Rectal smooth muscle tissue (tissue), 1 donor: ENCODE measurements around the gene XCR1.

Experiments
- H3K27ac ChIP-seq: one replicate; pipeline ENCODE4 v1.7.0; 2013; ENCODE audit warnings: low read depth, low read length, inconsistent platforms
- H3K27me3 ChIP-seq: one replicate; pipeline ENCODE4 v1.7.0; 2013; ENCODE audit warnings: low read length; ENCODE audit not compliant: control insufficient read depth, insufficient read depth
- H3K36me3 ChIP-seq: one replicate; pipeline ENCODE4 v1.7.0; 2013; ENCODE audit warnings: low read length; ENCODE audit not compliant: control insufficient read depth, insufficient read depth
- H3K4me1 ChIP-seq: one replicate; pipeline ENCODE4 v1.7.0; 2013; ENCODE audit warnings: low read length; ENCODE audit not compliant: control insufficient read depth, insufficient read depth
- H3K4me3 ChIP-seq: one replicate; pipeline ENCODE4 v1.7.0; 2013; ENCODE audit warnings: low read length
- H3K9ac ChIP-seq: one replicate; pipeline ENCODE4 v1.7.0; 2013; ENCODE audit warnings: low read length

The XCR1 gene

DNA sequence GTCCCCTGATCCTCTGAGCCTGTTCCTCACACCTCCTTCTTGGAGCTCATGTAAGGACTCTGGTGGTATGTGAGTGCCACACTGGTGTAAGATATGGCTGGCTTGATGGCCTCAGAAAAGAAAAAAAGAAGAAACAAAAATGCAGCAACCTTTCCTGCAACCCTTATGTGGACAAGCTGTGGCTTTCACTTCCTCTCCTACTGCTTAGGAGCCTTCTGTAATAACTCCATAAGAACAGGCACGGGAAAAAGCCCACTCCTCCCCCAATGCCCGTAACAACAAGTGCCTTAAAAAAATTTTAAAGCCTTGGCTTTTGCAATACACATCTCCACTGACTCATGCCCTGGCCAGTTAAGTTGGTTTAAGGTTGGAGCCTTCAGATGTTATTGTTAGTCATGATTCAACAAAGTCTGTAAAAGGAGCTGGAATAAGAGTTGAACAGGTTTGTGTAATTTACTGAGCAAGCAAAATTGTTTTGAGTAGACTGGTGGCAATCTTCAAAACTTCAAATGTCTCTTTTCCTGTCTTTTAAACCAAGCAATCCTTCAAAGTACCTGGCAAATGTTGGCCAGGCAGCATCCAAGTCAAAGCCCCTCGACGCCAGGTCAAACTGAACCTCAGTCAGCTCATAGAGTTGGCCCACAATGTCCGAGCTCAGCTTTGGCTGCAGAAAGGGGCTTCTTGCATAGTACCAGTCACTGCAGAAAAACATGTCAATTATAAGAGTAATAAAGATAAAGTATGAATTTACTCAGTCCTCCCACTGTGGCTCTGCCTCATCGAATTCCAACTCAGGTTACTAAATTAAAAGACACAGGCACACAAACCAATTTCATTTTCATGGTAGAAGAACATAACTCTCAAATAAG lies 54.5 kb downstream of the XCR1 start:
- no peaks in the 10 kb centered on the region for H3K27me3 ChIP-seq
- H3K4me1 ChIP-seq, result peaks cover 4% of the 10 kb centered on the region
- H3K36me3 ChIP-seq, result peaks cover 31% of the 10 kb centered on the region
- no peak overlapping the region for H3K4me3 ChIP-seq
- peak overlapping the region; percentile 83 for H3K27ac ChIP-seq
- H3K9ac ChIP-seq, result no peak overlapping the region

DNA sequence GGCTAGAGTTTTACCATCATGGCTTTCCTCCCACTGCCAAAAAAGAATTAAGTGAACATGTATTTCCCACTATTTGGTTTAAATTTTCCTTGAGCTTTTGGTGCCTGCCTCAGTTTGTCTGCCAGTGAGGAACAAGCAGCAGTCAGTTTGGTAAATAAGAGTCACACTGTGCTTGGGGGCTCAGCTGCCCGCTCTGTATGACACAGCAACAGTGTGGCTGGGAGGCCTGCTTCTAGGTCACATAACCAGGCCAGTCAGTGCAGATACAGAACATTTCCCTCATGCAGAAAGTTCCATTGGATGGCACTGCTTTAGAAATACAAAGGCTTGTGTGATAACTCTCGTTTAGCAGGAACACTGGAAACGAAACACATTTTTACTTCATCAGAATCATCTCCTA lies 57.3 kb downstream of the XCR1 start:
- Histone ChIP-seq H3K4me1 (peaks cover 10% of the 10 kb centered on the region), H3K4me3 (no peak overlapping the region), H3K36me3 (peaks cover 45% of the 10 kb centered on the region), H3K27ac (peak overlapping the region; percentile 24), H3K9ac (no peak overlapping the region), H3K27me3 (no peaks in the 10 kb centered on the region)

DNA sequence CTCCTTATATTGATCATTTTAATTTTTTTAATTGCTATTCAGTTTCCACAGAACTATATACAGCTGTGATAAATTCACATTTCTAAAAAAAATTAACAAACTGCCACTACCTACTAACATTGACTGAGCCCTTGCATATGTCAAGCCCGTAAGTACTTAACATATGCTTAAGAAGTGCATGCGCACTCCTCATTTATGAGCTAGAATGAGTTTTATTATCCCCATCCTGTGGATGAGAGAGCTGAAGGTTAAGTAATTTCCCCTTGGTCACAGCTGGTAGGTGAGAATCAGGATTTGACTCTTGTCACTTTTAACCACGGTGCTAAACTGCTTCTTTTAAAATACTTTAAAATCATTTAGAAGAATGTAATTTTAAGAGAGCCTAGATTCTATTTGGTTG lies 58.2 kb downstream of the XCR1 start:
- no peaks in the 10 kb centered on the region for H3K27me3 ChIP-seq
- H3K4me1 ChIP-seq, result peaks cover 10% of the 10 kb centered on the region
- no peak overlapping the region for H3K9ac ChIP-seq
- no peak overlapping the region for H3K27ac ChIP-seq
- H3K36me3 ChIP-seq, result peaks cover 50% of the 10 kb centered on the region
- H3K4me3 ChIP-seq, result no peak overlapping the region

DNA sequence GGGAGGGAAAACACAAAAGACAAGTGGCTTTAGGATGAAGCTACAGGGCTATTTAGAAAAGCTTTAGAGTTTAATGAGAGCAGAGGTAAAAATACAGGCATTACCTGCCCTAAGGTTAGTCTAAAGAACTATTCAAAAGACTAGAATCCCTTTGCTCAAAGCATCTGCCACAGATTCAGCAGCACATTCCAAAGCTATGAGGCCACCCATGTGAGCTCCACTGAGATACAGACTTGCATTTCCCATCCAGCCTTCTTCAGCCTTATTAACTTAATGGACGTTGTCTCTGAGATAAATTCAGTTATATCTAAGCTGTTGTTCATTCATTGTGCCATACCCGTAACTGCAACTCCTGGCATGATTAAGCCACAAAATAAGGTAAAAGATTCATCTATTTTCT lies 58.6 kb downstream of the XCR1 start:
- no peaks in the 10 kb centered on the region for H3K27me3 ChIP-seq
- no peak overlapping the region for H3K27ac ChIP-seq
- no peak overlapping the region for H3K4me3 ChIP-seq
- peaks cover 10% of the 10 kb centered on the region for H3K4me1 ChIP-seq
- no peak overlapping the region for H3K9ac ChIP-seq
- H3K36me3 ChIP-seq, result peaks cover 50% of the 10 kb centered on the region

DNA sequence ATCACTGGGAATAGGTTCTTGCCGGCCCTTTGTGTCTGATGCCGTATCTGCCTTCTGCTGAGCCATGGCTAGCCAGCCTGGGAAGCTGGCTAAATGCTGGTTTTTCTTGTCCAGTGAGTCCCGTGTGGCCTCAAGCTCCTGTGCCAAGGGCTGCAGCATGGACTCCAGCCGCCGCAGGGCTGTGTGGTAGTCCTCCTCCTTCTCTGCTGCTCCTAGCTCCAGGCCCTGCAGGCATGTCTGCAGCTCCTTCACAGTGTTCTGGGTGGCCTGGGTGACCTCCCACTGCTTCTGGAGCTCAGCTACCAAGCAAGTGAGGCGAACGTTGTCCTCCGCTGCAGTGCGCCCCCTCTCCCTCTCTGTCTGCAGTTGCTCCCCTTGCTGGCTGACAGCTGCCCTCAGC lies 59.1 kb downstream of the XCR1 start:
- Histone ChIP-seq H3K27ac (no peak overlapping the region), H3K4me1 (peaks cover 10% of the 10 kb centered on the region), H3K36me3 (peaks cover 55% of the 10 kb centered on the region), H3K9ac (no peak overlapping the region), H3K27me3 (no peaks in the 10 kb centered on the region), H3K4me3 (no peak overlapping the region)

DNA sequence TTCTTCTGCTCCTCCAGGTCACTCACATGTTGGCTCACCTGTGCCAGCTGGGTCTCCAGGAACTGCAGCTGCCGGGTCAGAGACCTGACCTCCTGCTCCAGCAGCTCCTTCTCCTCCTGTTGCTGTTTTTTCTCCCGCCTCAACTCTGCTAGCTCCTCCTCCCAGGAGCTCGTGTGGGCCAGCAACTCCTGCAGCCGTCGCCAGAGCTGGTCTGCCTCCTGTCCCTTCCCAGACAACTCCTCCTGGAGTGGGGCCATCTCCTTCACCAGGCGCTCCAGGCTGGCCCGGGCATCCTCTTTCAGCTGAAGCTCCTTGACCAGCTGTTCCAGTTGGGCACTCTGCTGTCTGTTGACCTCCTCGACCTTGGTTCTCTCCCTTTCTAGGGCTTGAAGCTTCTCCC lies 59.6 kb downstream of the XCR1 start:
- no peaks in the 10 kb centered on the region for H3K27me3 ChIP-seq
- H3K4me3 ChIP-seq, result no peak overlapping the region
- no peak overlapping the region for H3K27ac ChIP-seq
- peaks cover 6% of the 10 kb centered on the region for H3K4me1 ChIP-seq
- H3K36me3 ChIP-seq, result peaks cover 58% of the 10 kb centered on the region
- no peak overlapping the region for H3K9ac ChIP-seq
